HuH-7.5 (cell line): ENCODE results near the gene OSBP2.
"Not testable (repeated sequence)": the region's sequence is repeated elsewhere in the genome, so short reads cannot be mapped to it uniquely, and the experiment has no call there.

Source experiments
- DNase-seq: peaks from one replicate; pipeline ENCODE4 v3.0.0; 2011; ENCODE audit warnings: low spot score

OSBP2 gene

DNA sequence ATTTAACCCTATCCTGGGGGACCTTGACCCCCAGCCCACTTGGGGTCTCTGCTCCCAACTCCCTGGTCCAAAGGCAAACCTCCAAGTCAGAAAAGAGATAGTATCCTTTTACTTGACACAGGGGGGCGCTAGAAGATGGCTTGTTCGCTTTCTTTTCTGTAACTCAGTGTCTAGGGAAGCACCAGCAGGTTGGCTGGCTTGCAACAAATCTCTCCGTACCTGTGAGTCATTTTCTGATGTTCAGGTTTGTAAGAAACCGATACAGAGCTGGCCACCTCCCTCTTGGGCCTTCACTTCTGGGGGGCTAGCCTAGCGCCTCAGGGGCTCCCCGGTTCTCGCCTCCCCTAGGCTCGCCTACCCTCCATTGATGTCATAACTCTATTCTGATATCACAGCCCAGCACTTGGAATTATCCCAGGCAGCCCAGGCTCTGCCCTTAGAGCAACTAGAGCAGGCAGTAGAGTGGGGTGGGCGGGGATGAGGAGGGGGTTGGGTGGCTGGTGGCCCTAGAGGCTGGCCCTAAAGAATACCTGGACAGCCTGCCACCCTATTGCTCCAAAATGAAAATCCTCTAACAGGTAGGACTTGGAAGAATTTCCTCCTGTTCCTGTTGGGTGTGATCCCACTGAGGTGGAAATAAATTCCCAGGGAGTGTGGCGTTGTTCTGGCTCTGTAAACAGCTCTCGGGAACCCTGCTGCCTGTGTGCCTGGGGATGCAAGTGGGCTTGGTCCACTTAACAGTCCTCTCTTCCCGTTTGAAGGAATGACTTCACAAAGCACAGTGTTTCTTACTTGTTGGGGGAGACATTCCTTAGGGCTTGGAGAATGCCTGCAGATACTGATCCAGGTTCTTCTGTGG is 69.4 kb downstream of the OSBP2 start:
- peak; percentile 50 for DNase-seq

DNA sequence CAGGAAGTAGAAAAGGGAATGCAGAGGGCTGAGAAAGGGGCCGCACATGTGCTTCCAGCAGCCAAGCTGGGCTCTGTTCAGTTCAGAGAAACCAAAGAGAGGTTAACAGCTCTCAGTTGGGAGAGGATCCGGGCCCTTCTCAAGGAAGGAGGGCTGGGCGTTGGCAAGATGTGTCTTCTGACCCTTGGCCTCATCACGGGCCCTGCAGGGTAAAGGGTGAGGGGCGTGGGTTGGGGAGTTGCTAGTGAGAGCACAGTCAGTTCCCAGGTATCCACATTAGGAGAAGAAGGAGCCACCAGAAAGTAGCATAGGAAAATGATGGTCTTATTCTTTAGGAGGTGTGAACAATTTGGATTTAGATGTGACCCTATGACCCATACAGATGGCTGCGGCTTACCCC is 73.0 kb downstream of the OSBP2 start:
- no peak for DNase-seq

DNA sequence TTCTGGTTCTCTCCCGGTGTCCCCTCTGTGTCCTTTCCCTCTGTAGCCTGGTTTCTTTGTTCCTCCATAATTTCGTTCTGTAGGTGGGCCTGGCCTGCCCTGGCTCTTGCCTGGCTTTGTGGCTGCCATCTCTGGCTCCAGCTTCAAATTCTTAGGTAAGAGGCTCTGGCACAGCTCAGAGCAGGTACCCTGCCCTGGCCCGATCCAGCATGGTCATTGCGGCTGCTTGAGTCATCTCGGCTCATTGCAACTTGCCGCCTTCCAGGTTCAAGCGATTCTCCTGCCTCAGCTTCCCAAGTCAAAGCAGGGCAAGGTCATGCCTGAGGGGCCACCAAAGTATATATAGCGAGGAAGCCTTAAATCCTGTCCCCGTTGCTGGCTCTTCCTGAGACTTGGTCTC is 76.0 kb downstream of the OSBP2 start:
- DNase-seq, result no peak

DNA sequence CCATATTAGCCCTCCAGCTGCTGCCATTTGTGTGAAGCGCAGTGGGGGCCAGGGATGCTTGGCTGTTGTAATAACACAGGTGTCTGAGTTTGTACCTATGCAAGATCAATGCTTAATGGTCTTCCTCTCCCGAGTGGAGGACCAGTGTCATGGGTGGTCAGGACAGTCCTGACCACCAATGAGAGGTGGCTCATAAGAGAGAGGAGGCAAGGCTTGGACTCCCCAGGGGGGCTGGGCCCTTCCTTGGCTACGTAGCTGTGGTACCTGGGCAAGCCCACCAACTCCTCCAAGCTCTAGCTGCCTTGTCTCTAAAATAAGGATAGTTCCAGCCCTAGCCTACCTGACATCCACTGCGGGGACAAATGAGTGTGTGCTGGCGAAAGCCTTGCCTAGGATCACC is 79.2 kb downstream of the OSBP2 start:
- DNase-seq, result no peak

DNA sequence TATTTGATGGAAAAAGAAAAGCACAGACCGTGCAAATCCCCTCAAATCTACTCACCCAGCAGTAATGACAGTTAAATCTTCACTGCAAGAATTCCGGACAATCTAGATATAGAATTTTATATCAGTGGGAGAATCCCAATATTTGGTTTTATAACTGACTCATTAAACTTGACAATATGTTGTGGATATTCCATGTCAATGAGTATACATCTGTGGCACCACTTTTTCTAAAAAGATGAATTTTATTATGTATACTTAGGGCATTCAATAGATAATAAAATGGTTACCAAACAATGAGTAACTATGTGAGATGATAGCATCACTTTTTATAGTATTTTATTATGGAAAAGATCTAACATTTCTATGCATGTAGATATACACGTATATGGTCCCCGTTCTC is 79.9 kb downstream of the OSBP2 start:
- no peak for DNase-seq

DNA sequence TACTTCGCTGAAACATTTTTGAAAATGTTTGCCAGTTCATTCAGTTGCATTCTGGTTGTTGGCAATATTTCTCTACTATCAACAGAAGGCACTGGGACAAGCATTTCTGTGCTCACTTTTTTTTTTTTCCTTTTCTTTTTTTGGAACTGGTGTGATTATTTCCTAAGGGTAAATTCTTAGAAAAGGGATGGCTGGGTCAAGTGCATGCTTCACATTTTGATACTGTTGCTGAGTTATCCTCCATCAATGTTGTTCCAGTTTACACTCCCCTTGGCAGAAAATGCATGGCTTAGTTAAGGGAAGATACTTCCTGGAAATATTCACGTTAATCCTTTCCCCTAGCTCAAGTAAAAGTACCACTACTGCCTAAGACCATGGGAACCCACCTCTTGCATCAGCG is 81.8 kb downstream of the OSBP2 start:
- DNase-seq, result no peak

DNA sequence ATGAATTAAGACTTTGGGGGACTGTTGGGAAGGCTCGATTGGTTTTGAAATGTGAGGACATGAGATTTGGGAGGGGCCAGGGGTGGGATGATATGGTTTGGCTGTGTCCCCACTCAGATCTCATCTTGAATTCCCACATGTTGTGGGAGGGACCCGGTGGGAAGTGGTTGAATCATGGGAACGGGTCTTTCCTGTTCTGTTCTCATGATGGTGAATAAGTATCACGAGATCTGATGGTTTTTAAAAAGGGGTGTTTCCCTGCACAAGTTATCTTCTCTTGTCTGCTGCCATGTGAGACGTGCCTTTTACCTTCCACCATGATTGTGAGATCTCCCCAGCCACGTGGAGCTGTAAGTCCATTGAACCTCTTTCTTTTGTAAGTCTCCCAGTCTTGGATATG is 82.5 kb downstream of the OSBP2 start:
- DNase-seq, result not testable (repeated sequence)

DNA sequence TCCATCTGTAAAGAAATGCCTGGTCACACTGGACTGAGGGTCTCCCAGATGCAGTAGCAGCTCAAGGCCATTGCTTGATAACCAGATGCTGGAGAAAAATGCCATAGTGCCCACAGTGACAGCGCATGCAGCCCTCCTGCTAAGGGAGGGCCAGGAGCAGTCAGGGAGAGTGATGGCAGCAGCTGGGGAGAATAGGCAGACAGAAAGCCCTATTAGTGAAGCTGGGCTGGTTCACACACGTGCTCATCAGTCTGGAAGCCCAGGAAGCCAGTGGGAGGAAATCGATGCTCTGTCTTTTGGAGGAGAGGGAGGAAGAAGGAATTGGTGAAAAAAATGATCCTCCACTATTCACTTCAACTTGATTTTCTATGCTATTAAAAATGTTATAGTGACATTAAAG is 82.9 kb downstream of the OSBP2 start:
- DNase-seq, result no peak

DNA sequence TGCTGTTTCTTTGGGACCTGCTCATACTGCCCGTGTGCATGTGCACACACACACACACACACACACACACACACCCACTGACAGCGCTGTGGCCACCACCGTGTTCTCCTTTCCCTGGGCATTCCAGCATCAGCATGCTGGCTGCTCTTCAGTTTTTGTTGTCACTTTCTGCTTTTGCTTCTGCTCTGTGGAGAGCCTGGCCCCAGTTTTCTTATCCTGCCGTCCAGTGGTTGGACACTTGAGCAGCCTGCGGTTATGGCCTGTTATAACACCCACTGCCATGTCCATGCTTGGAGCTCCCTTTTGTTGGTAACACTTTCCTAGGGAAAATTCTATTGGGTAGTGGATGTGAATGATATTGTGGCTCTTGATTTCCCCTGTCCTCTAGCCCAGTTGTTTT is 83.6 kb downstream of the OSBP2 start:
- no peak for DNase-seq

DNA sequence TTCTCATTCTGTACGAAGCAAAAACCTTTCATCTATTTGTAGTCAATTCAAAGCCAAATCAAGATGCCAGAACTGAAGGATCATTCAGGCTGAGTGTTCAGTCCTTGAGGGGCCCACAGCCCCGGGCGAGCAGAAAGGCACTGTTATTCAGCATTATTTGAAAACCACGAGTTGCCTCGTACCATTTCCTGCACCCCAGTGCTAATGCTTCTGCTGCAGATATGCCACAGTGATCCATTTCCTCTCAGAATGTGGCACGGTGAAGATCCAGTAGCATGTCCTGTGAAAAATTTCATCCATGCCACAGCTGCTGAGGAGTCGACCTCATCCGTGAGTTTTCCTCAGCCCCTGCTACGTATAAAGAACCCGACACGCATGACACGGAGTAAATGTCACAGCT is 85.4 kb downstream of the OSBP2 start:
- DNase-seq, result no peak

DNA sequence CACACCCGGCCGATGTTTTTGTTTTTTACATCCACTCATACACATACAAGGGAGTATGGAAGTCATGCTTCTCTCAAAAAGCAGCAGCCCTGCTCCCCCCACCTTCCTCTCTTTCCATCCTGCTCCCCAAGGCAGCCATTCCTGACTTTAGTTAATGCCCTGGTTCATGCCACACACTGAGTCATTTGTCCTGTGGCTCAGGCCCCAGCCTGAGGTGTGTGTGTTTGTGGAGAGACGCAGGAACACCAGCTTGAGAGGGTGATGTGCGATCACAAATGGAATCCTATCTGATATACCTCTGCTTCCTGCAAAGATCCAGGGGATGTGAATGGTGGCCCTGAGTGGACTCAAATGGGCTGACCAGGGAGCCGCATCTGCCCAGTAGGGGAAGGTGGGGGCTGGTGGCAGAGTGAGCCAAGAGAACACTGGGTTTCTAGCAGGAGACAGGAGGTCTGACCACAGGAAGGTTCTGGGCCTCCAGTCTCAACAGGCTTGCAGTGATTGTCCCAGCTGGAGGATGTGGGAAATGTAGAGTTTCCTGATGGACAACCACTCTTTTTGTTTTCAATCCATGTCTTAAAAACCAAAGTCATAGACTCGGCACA is 86.7 kb downstream of the OSBP2 start:
- no peak for DNase-seq

DNA sequence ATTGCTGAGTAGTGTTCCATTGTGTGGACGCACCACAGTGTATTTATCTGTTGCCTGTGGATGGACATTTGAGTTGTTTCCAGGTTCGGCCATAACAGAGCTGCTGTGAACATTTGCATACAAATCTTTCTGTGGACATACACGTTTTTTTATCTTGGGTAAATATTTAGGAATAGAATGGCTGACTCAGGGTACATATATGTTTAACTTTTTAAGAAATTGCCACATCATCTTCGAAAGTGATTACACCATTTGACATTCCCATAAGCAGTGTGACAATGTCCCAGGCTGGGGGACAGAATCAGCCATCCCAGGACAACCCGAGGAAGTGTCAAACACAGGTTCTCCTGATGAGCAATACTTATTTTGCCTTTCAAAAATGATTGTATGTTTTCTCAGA is 87.9 kb downstream of the OSBP2 start:
- peak; percentile 49 for DNase-seq

DNA sequence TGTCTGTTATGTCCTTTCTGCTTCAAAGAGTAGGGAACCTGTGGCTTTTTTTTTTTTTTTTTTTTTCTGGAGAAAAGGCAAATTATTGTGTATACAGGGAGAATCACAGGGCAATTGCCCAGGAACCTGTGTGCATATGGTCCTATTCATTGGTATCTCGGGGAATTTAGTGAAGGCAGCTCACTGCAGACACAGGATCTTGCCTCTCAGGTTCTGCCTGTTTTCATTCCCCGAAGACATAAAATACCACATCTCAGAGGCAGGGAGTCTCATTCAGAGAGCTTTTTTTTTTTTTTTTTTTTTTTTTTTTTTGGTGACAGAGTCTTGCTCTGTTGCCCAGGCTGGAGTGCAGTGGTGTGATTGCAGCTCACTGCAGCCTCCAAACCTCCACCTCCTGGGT is 88.3 kb downstream of the OSBP2 start:
- DNase-seq, result no peak

DNA sequence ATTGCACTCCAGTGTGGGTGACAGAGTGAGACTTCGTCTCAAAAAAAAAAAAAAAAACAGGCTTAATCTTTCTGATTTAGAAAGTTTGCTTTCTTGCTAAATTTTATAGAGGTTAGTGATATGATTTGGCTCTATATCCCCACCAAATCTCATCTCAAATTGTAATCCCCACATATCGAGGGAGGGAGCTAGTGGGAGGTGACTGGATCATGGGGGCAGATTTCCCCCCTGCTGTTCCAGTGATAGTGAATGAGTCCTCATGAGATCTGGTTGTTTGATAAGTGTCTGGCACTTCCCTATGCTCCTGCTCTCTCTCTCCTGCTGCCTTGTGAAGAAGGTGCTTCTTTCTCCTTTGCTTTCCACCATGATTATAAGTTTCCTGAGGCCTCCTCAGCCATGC is 90.9 kb downstream of the OSBP2 start:
- DNase-seq, result no peak

DNA sequence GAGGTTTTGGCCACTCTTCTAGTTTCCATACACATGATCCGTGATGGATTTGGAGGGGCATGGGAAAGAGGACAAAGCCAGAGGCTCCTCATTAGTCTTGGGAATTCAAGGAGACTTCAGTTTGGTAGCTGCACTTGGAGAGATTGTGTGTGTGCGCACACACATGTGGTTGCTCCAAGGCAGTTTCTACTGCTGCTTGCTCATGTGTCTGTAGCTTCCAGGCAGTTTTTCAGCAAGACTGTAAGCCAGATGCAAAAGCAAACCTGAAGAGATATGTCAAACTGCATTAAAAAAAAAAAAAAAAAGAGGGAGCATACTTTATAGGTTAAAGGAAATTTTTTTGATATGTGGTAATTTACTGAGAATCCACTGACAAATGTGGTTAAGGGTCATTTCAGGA is 95.7 kb downstream of the OSBP2 start:
- no peak for DNase-seq

DNA sequence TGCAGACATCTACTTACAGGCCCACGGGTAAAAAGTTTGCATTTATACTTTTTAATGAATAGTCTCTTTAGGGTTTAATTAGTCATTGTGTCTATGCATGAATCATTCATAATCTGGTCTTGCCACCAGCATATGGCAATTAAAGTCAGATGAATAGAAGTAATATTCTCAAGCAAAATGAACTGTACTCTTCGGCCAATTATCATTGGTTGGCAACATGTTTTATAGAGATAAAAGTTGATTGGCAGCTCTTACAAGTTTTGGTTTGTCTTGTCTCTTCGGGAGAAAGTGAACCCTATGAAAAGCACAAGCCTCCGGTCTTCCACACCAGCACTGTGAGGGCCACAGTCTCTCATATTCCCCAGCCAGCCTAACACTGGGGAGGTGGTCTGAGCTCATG is 97.8 kb downstream of the OSBP2 start:
- DNase-seq, result no peak

DNA sequence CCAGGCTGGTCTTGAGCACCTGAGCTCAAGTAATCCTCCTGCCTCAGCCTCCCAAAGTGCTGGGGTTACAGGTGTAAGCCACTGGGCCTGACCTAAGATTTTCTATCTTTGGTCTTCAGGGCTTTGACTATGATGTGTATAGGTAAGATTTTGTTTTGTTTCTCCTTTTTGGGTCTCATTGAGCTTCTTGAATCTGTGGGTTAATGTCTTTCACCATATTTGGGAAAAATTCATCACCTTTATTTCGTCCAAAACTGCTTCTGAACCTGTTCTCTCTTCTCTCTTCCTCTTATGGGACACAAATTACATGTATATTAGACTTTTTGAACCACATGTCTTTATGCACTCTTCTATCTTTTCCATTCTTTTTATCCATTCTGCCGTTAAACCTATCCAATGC is 100.4 kb downstream of the OSBP2 start:
- no peak for DNase-seq

DNA sequence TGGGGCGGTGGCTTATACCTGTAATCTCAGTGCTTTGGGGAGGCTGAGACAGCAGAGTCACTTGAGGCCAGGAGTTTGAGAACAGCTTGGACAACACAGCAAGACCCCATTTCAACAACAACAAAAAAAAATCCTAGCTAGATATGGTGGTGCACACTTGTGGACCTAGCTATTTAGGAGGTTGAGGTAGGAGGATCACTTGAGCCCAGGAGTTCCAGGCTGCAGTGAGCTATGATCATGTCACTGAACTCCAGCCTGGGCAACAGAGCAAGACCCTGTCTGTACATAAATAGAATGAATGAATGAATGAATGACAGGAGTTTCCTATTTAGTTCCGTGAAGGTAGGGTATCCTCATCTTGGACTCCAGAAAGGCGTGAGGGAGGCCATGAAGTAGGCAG is 107.0 kb downstream of the OSBP2 start:
- no peak for DNase-seq

DNA sequence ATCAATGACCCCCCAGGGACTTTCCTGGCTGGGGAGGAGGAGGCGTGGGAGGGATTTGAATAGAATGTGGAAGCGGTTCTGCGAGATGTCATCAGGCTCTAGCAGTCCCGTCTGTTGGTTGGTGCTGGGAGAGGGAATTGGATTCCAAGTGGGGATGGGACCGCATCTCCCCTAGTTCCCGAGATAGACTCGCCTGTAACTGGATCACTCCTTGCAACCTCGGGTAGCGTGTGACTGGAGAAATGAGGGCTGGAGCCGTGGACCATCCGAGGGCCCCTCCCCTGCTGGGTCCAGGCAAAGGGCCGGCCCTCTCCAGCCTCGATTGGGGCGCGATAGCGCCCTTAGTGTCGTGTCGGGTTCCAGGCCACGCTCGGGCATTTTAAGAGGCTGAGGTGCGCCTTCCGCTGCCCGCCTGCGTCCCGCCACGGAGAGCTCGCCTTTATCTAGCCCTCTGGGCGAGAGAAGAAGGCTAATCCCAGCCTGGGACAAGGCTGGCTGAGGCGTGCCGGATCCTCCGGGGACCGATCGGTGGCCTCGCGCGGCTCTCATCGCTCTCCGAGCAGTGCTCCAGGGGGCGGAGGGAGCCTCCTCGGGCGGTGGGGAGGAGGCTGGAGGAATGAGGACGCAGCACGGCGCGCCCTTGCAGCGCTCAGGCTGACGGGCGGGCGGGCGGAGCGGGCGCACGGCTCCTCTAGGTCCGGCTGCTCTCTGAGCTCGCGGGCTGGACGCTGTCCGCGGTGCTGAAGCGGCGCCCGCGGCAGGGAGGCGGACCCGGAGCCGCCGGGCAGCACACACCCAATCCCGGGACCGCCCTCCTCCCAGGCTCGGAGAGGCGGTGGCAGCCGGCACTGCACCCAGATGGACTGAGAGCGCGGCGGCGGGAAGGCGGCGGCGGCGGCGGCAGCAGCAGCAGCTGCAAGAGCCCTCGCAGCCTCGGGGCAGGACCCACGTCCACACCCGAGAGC is 107.8 kb downstream of the OSBP2 start:
- peak; percentile 72 for DNase-seq

DNA sequence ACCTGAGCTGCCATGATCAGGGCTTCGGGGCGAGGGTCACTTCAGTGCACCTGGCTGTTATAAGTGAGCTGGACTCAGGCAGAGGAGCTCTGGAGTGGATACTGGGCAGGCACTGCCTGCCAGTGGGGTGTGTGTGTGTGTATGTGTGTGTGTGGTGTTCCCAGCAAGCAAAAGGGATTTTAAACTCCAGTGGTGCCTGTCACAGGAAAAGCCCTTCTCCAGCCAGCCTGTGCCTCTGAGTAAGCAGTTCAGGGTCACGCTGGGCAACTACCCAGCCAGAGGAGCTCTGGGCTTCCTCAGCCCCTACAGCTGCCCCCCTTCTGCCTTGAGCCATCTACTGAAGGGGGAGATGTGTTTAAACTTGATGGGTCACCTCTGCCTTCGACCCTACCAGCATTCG is 109.0 kb downstream of the OSBP2 start:
- DNase-seq, result no peak

DNA sequence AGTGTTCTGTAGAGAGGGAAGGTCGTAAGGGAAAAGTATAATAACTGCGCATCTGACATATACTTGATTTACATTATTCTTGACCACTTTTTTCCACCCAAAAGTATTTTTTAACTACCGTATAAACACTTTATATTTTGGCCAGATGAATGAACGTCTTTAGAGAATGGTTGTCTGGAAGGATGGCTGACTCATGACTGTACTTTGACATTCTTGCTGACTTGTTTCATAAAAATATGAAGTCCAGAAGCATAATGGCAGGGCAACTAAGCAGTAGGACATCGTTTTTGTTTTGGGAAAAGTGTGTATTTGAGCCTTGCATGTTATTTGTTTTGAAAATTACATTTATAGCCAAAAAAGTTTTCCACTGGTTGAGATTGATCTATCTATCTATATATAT is 110.0 kb downstream of the OSBP2 start:
- DNase-seq, result no peak

DNA sequence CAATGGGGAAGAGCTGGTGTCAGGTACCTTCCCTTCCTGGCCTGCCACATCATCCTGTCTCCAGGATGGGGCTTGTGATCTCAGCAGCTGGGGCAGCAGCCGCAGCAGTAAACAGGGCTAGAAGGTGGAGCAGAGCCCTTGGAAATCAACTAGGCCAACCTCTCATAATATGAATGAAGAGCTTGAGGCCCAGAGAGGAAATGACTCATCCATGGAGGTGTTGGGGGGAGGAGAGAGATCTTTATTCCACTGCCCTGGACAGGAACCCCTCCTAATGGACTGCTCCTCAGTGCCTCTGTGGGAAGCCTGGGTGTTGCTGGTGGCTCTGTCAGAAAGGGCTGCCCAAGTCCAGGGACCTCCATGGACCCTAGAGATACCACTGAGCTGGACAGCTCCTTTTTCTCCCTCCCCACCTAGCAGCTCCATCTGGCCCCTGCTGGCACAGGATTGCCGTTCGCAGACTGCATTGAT is 111.8 kb downstream of the OSBP2 start:
- no peak for DNase-seq

DNA sequence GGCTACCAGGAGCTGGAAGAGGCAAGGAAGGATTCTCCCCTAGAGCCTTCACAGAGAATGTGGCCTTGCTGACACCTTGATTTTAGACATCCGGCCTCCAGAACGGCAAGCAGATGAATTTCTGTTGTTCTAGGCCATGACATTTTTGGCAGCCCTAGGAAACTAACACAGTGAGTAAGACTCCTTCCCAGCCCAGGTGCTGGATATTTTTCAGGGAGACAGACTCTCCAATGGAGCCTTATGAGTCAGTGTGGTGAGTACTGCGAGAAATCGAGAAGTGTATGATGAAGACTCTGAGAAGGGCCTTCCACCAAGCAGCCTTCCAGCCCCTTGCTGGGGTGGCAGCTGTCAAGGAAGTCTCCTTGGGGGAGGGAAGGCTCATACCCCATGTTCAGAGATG is 114.4 kb downstream of the OSBP2 start:
- DNase-seq, result no peak
